ENCODE data around the gene TK2. TPM values are rescaled to one million over a fixed set of nuclear protein-coding genes. Genes with fewer than 3 reads are reported as not detected.
A peak's percentile ranks its signal among the peaks of the same experiment; 100 is the strongest.

TK2 gene
- total and polyA plus RNA-seq, 10 donors = 8.3 to 56.6 (median 31.8) TPM

DNA sequence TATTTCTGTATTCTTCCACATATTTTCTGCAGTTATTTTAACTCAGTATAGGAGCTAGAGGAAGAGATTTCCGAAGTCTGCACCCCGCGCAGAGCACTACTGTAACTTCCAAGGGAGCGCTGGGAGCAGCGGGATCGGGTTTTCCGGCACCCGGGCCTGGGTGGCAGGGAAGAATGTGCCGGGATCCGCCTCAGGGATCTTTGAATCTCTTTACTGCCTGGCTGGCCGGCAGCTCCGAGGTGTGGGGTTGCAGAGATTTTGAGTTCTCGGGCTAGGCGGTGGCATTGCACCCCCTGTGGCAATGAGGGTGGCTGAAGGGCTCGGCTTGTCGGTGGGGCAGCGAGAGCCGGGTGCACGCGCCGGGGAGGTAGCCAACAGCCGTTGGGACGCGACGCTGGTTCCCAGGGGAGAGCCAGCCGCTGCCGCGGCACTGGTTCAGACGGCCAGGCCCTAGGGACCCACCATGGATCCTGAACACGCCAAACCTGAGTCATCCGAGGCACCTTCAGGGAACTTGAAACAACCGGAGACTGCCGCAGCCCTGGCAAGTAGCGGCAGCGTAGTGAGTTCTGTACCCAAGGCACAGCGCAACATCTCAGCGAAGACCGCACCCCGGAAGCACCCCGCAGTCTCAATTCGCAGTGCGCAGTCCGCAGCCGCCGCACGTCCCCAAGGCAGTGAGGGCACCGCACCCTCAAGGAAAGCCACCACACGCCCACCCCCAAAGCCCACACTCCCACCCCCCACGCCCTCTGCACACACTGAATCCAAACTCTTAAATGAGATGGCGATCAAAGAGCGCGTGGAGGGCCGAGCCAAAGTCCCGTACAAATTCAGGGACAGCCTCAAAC is 16.4 kb upstream of the TK2 start, which contains the start of gene CMTM1:
Gene CMTM1 (plus strand): TSS at position 389 of the 851 bp plus-strand sequence. CDS start 75 bp downstream, at position 464.
- no peak within 1 kb of the TSS for H3K4me3 ChIP-seq
- intact Hi-C loops (cut with DNase I; ENCODE audit: low total_unique reads) = no loop called here
- WGBS, 5 donors = 94 to 99% (median 97%) methylated on average over 46 to 54 of the region's 54 CpGs

DNA sequence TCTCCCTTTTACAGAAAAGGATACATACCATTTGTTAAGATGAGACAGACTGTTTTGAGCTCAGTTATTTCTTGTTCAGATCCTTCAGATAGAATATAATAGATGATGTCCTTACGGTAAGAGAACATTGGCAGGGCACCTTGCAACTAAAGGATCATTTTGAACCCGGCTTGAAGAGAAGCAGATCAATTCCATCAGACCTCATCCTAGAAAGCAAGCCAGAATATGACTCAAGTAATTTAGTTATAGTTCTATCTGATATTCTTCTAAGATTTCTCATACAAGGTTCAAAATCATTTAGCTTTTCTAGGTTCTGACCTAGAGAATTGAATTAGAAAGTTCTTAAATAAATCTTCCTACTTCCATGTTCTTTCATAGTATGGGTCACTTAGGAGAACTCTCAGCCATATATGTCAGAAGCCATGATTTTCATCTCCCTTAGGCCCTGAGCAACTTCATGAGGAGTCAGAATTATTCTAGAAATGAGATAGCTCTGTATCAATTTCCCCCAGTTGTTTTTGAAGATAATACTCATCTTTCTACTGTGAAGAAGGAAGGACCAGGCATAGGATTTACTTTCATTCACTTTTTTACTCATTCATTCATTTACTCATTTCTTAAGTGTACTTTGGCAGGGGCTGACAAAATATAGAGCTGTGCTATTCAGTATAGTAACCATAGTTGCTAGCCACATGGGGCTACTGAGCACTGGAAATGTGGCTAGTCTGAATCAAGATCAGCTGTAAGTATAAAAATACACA is 13.8 kb upstream of the TK2 start:
- no peaks in the 10 kb centered on the region for H3K27me3 ChIP-seq (replicated peaks in 1 of 7)
- WGBS, 5 donors = 78 to 96% (median 92%) methylated on average over 2 of the region's 2 CpGs
- no peak overlapping the region for H3K4me3 ChIP-seq
- no peak for DNase-seq
- no peak for TF ChIP-seq POLR2A (IDR thresholded peaks at IDR 0.05)
- no peak for TF ChIP-seq POLR2AphosphoS5 (IDR thresholded peaks at IDR 0.05)
- TF ChIP-seq, protein P1, sequence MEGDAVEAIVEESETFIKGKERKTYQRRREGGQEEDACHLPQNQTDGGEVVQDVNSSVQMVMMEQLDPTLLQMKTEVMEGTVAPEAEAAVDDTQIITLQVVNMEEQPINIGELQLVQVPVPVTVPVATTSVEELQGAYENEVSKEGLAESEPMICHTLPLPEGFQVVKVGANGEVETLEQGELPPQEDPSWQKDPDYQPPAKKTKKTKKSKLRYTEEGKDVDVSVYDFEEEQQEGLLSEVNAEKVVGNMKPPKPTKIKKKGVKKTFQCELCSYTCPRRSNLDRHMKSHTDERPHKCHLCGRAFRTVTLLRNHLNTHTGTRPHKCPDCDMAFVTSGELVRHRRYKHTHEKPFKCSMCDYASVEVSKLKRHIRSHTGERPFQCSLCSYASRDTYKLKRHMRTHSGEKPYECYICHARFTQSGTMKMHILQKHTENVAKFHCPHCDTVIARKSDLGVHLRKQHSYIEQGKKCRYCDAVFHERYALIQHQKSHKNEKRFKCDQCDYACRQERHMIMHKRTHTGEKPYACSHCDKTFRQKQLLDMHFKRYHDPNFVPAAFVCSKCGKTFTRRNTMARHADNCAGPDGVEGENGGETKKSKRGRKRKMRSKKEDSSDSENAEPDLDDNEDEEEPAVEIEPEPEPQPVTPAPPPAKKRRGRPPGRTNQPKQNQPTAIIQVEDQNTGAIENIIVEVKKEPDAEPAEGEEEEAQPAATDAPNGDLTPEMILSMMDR (IDR thresholded peaks at IDR 0.05 in 8 of 11, conservative IDR thresholded peaks at IDR 0.05 in 3 of 11) = no peak
- H3K27ac ChIP-seq = peak overlapping the region in 1 of 8 donors; percentile 9
- intact Hi-C loops (cut with DNase I; ENCODE audit: low total_unique reads) = loop anchor here (5.0 kb wide), 1 partner anchor 76 kb away; no protein-coding TSS in a partner anchor
- peaks cover 5 to 69% (median 42%) of the 10 kb centered on the region in 6 donors for H3K4me1 ChIP-seq
- peaks cover 0 to 92% (median 43%) of the 10 kb centered on the region in 6 donors for H3K36me3 ChIP-seq
- H3K9me3 ChIP-seq = no peaks in the 10 kb centered on the region

More for the DNA sequence above, 16.4 kb upstream of the TK2 start, which contains the start of gene CMTM1:
- H3K27me3 ChIP-seq (replicated peaks in 1 of 7) = no peaks in the 10 kb centered on the region
- H3K36me3 ChIP-seq = peaks cover 0 to 79% (median 37%) of the 10 kb centered on the region in 6 donors
- peaks cover 5 to 59% (median 20%) of the 10 kb centered on the region in 6 donors for H3K4me1 ChIP-seq
- no peak within 1 kb of the TSS for H3K27ac ChIP-seq
- no peak for DNase-seq
- no peaks in the 10 kb centered on the region for H3K9me3 ChIP-seq
- no peak for TF ChIP-seq POLR2A (IDR thresholded peaks at IDR 0.05)
- TF ChIP-seq POLR2AphosphoS5 (IDR thresholded peaks at IDR 0.05) = peak in 1 of 3 donors; percentile 46

DNA sequence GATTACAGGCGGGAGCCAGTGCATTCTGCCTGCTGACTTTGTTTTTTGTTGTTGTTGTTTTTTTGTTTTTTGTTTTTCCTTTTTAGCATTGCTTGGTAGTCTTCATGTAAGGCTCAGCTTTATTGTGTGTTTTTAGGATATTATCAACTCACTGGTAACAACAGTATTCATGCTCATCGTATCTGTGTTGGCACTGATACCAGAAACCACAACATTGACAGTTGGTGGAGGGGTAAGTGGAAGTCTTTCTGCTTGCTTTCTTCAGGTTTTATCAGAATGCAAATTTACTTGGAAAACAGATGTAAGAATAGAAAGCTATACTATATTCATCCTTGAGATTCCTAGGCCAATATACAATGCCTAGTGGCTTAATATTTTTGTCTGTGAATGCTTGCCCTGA is 13.1 kb upstream of the TK2 start:
- H3K4me1 ChIP-seq = peaks cover 5 to 77% (median 44%) of the 10 kb centered on the region in 6 donors
- H3K9me3 ChIP-seq = no peaks in the 10 kb centered on the region
- peak overlapping the region in 3 of 8 donors; percentile 21 to 59 (median 22) for H3K27ac ChIP-seq
- H3K36me3 ChIP-seq = peaks cover 0 to 99% (median 50%) of the 10 kb centered on the region in 6 donors
- H3K4me3 ChIP-seq = no peak overlapping the region
- no peak for DNase-seq
- TF ChIP-seq, protein P1 (IDR thresholded peaks at IDR 0.05 in 8 of 11, conservative IDR thresholded peaks at IDR 0.05 in 3 of 11) = no peak
- no peak for TF ChIP-seq POLR2AphosphoS5 (IDR thresholded peaks at IDR 0.05)
- TF ChIP-seq POLR2A (IDR thresholded peaks at IDR 0.05) = no peak
- H3K27me3 ChIP-seq (replicated peaks in 1 of 7) = no peaks in the 10 kb centered on the region
- WGBS, 5 donors = 66 to 82% (median 71%) methylated on average over 2 of the region's 2 CpGs
- intact Hi-C loops (cut with DNase I; ENCODE audit: low total_unique reads) = loop anchor here (5.0 kb wide), 1 partner anchor 76 kb away; no protein-coding TSS in a partner anchor

DNA sequence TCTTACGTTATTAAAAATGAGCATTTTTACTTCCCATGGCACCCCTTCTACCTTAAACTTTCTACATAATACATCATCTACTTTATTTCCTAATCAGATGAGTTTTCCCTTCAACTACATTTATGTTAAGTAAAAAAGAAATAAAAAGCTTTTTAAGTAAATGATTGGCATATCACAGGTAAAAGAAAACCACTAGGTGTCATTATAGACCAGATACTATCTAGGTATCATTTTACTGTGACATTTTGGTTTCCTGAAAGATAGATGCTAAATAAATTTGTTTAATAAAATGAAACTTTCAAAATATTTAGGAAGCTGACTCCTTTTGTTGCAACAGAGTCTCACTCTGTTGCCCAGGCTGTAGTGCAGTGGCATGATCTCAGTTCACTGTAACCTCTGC is 12.5 kb upstream of the TK2 start:
- DNase-seq = no peak
- H3K9me3 ChIP-seq = no peaks in the 10 kb centered on the region
- H3K4me1 ChIP-seq = peaks cover 5 to 83% (median 47%) of the 10 kb centered on the region in 6 donors
- H3K27me3 ChIP-seq (replicated peaks in 1 of 7) = no peaks in the 10 kb centered on the region
- TF ChIP-seq POLR2AphosphoS5 (IDR thresholded peaks at IDR 0.05) (no peak), POLR2A (IDR thresholded peaks at IDR 0.05) (no peak)
- TF ChIP-seq, protein P1 (IDR thresholded peaks at IDR 0.05 in 8 of 11, conservative IDR thresholded peaks at IDR 0.05 in 3 of 11) = peak in 4 of 11 experiments; percentile 21 to 38 (median 28)
- peaks cover 0 to 100% (median 50%) of the 10 kb centered on the region in 6 donors for H3K36me3 ChIP-seq
- intact Hi-C loops (cut with DNase I; ENCODE audit: low total_unique reads) = loop anchor here (5.0 kb wide), 1 partner anchor 75 kb away; no protein-coding TSS in a partner anchor
- no peak overlapping the region for H3K4me3 ChIP-seq
- 62 to 81% (median 73%) methylated on average over 1 of the region's 1 CpG for WGBS, 5 donors
- H3K27ac ChIP-seq = peak overlapping the region in 3 of 8 donors; percentile 21 to 59 (median 22)
